ENCODE results near the gene ICAM4.
"Not testable (repeated sequence)": the region's sequence is repeated elsewhere in the genome, so short reads cannot be mapped to it uniquely, and the experiment has no call there.

ICAM4 gene

GRCh38 chr19:10269333-10270179 lies 17.2 kb upstream of the ICAM4 start:
- FAIRE-seq: no peak

GRCh38 chr19:10270180-10270615 lies 16.6 kb upstream of the ICAM4 start:
- FAIRE-seq: no peak

GRCh38 chr19:10270616-10271394 lies 15.9 kb upstream of the ICAM4 start, which contains the start of gene ICAM1:
ICAM1 (plus strand) TSS chr19:10271120; CDS start chr19:10271160, 40 bp downstream.
- FAIRE-seq: no peak

GRCh38 chr19:10271543-10272086 lies 15.1 kb upstream of the ICAM4 start:
- FAIRE-seq: no peak

GRCh38 chr19:10274589-10274988 lies 12.2 kb upstream of the ICAM4 start:
- FAIRE-seq: no peak

- no peak for FAIRE-seq
These were observed 8.8 kb upstream of the ICAM4 start for GRCh38 chr19:10277795-10278589.

GRCh38 chr19:10278935-10279334 lies 7.8 kb upstream of the ICAM4 start:
- FAIRE-seq: no peak

GRCh38 chr19:10279737-10280442 lies 6.9 kb upstream of the ICAM4 start:
- FAIRE-seq: no peak

- FAIRE-seq: not testable (repeated sequence)
These were observed 4.7 kb upstream of the ICAM4 start for GRCh38 chr19:10282043-10282442.

GRCh38 chr19:10283301-10284064 lies 3.3 kb upstream of the ICAM4 start:
- FAIRE-seq: no peak

- FAIRE-seq: no peak
These were observed 2.4 kb upstream of the ICAM4 start for GRCh38 chr19:10284065-10284959.

- no peak for FAIRE-seq
These were observed 1.8 kb upstream of the ICAM4 start for GRCh38 chr19:10284960-10285278.

- FAIRE-seq: no peak
These were observed 1.4 kb upstream of the ICAM4 start for GRCh38 chr19:10285393-10285792.

- FAIRE-seq: no peak
These were observed 2.0 kb downstream of the ICAM4 start for GRCh38 chr19:10288662-10289166.

GRCh38 chr19:10289167-10289835 lies 2.5 kb downstream of the ICAM4 start:
- no peak for FAIRE-seq

- no peak for FAIRE-seq
These were observed 3.1 kb downstream of the ICAM4 start, which contains the start of gene ICAM5 for GRCh38 chr19:10289836-10290356. ICAM5 (plus strand) TSS chr19:10289952; CDS start chr19:10290044, 92 bp downstream.

GRCh38 chr19:10290357-10290875 lies 3.7 kb downstream of the ICAM4 start:
- no peak for FAIRE-seq

- FAIRE-seq: no peak
These were observed 4.3 kb downstream of the ICAM4 start for GRCh38 chr19:10290876-10291553.
